HepG2 (cell line): ENCODE data around the gene SYS1. TPM values are rescaled to one million over a fixed set of nuclear protein-coding genes. Genes with fewer than 3 reads are reported as not detected.
A peak's percentile ranks its signal among the peaks of the same experiment; 100 is the strongest.

Experiments used
- ARNTL ChIP-seq: sonication (generic); formaldehyde crosslinking; IDR thresholded peaks from 2 replicates; pipeline ENCODE4 v1.4.0; 2020; ENCODE audit warnings: mild to moderate bottlenecking, missing genetic modification reagents
- DPF2 ChIP-seq: sonication (generic); formaldehyde crosslinking; IDR thresholded peaks from 2 replicates; pipeline ENCODE4 v1.4.0; 2020; ENCODE audit warnings: mild to moderate bottlenecking, low read depth, missing genetic modification reagents, borderline replicate concordance
- IRF2 ChIP-seq: IDR thresholded peaks from 2 replicates; pipeline ENCODE4 v1.6.1; 2018; ENCODE audit warnings: missing genetic modification reagents, missing compliant biosample characterization
- MAFG ChIP-seq: sonication (generic); formaldehyde crosslinking; IDR thresholded peaks from 2 replicates; pipeline ENCODE4 v1.5.1; 2020; ENCODE audit warnings: mild to moderate bottlenecking, missing genetic modification reagents
- PATZ1 ChIP-seq: sonication (generic); formaldehyde crosslinking; IDR thresholded peaks from 2 replicates; pipeline ENCODE4 v1.4.0; 2020; ENCODE audit warnings: missing genetic modification reagents
- PHB2 ChIP-seq: fragments of 450-650 bp; IDR thresholded peaks from 2 replicates; pipeline ENCODE4 v1.6.1; 2018; ENCODE audit not compliant: partially characterized antibody
- RNF219 ChIP-seq: sonication (generic); formaldehyde crosslinking; IDR thresholded peaks from 2 replicates; pipeline ENCODE4 v1.5.0; 2020; ENCODE audit warnings: mild to moderate bottlenecking, missing genetic modification reagents
- U2AF2 ChIP-seq: fragments of 200-400 bp; formaldehyde crosslinking; IDR thresholded peaks from 2 replicates; pipeline ENCODE4 v1.6.1; 2017; ENCODE audit warnings: low read depth, mild to moderate bottlenecking, low read length
- USF2 ChIP-seq, 2 experiments: sonication (generic) in 1 of 2; formaldehyde crosslinking in 1 of 2; IDR thresholded peaks; 2 replicates each; pipeline versions ENCODE4 v1.5.1 to v1.6.1; 2011 to 2020; ENCODE audit warnings: borderline replicate concordance in 1 of 2, low read depth in 1 of 2, low read length in 1 of 2, mild to moderate bottlenecking in 1 of 2, missing genetic modification reagents in 1 of 2, moderate library complexity in 1 of 2
- ZBTB2 ChIP-seq: sonication (generic); formaldehyde crosslinking; IDR thresholded peaks from 2 replicates; pipeline ENCODE4 v1.8.0; 2022; ENCODE audit warnings: low read depth, missing genetic modification reagents
- ZBTB8A ChIP-seq: sonication (generic); formaldehyde crosslinking; IDR thresholded peaks from 2 replicates; pipeline ENCODE4 v1.4.0; 2020; ENCODE audit warnings: mild to moderate bottlenecking, low read depth, missing genetic modification reagents, borderline replicate concordance
- ZNF143 ChIP-seq: sonication (generic); formaldehyde crosslinking; IDR thresholded peaks from 2 replicates; pipeline ENCODE4 v1.4.0; 2020; ENCODE audit warnings: missing genetic modification reagents
- ZNF224 ChIP-seq: sonication (generic); formaldehyde crosslinking; IDR thresholded peaks from 2 replicates; pipeline ENCODE4 v1.5.0; 2020; ENCODE audit warnings: mild to moderate bottlenecking, missing genetic modification reagents
- ZNF367 ChIP-seq: sonication (generic); formaldehyde crosslinking; IDR thresholded peaks from 2 replicates; pipeline ENCODE4 v1.4.0; 2020; ENCODE audit warnings: missing genetic modification reagents, borderline replicate concordance
- ZNF652 ChIP-seq: IDR thresholded peaks from 2 replicates; pipeline ENCODE4 v1.6.1; 2016; ENCODE audit warnings: low read depth, borderline replicate concordance
- ZNF678 ChIP-seq: sonication (generic); formaldehyde crosslinking; IDR thresholded peaks from 2 replicates; pipeline ENCODE4 v1.4.0; 2020; ENCODE audit warnings: mild to moderate bottlenecking, missing genetic modification reagents
- ZNF740 ChIP-seq: sonication (generic); formaldehyde crosslinking; IDR thresholded peaks from 2 replicates; pipeline ENCODE4 v1.4.0; 2020; ENCODE audit warnings: missing genetic modification reagents
- polyA plus RNA-seq, 8 experiments: library from polyadenylated mRNA; depleted of rRNA in 3 of 8; stranded (reverse) in 7 of 8; unstranded in 1 of 8; fragments of >200 nt; fragmentation: Illumina TruSeq in 4 of 8; extraction: Trizol in 4 of 8; gene quantifications; 2 replicates each; pipeline versions ENCODE4 v1.2.1 to v1.2.3, GENCODE V29; 2011 to 2016; ENCODE audit warnings: low read depth in 4 of 8, missing spikeins in 1 of 8, mixed read lengths in 1 of 8; ENCODE audit not compliant: insufficient read depth in 1 of 8
- total RNA-seq, 5 experiments: library from RNA; depleted of rRNA; stranded (reverse); fragments of >200 nt; fragmentation: Illumina TruSeq; extraction: Trizol; gene quantifications; 2 replicates each; pipeline ENCODE4 v1.2.3, GENCODE V29; 2016; ENCODE audit warnings: low read depth in 1 of 5
- TF ChIP-seq, protein P1 (sequence below): sonication (generic); formaldehyde crosslinking; IDR thresholded peaks from 2 replicates; pipeline ENCODE4 v1.4.0; 2020; ENCODE audit warnings: missing genetic modification reagents

SYS1 gene
- total and polyA plus RNA-seq, 2 of the 13 experiments (the other 11 are each of a cell fraction or from before 2014, with no cell fraction given), result 38.3 to 65.6 TPM

GRCh38 chr20:45406260-45407066 is 43.5 kb downstream of the SYS1 start (continued):
- TF ChIP-seq ZNF740 (CRISPR knock-in tag) (0 out of 2 replicates have a peak, but pooled peaks have one; percentile 58), DPF2 (CRISPR knock-in tag) (no peak), PATZ1 (CRISPR knock-in tag) (no peak; the same call in 1 of the 2 replicates), USF2 (IDR thresholded peaks at IDR 0.05; ENCODE audit: low read depth, low read length) (no peak), USF2 (CRISPR knock-in tag; IDR thresholded peaks at IDR 0.05; ENCODE audit: borderline replicate concordance) (no peak; the same call in 1 of the 2 replicates), MAFG (CRISPR knock-in tag) (no peak), ZNF143 (CRISPR knock-in tag) (no peak), ZNF652 (CRISPR knock-in tag) (no peak), ZBTB2 (CRISPR knock-in tag) (0 out of 2 replicates have a peak, but pooled peaks have one; percentile 74), ZNF678 (CRISPR knock-in tag) (no peak; the same call in 1 of the 2 replicates), U2AF2 (no peak), ZNF367 (CRISPR knock-in tag) (no peak), ARNTL (CRISPR knock-in tag) (no peak), ZNF224 (CRISPR knock-in tag) (no peak), IRF2 (CRISPR knock-in tag) (0 out of 2 replicates have a peak, but pooled peaks have one; percentile 11), PHB2 (no peak), ZBTB8A (CRISPR knock-in tag) (no peak), RNF219 (no peak)
- TF ChIP-seq, protein P1, sequence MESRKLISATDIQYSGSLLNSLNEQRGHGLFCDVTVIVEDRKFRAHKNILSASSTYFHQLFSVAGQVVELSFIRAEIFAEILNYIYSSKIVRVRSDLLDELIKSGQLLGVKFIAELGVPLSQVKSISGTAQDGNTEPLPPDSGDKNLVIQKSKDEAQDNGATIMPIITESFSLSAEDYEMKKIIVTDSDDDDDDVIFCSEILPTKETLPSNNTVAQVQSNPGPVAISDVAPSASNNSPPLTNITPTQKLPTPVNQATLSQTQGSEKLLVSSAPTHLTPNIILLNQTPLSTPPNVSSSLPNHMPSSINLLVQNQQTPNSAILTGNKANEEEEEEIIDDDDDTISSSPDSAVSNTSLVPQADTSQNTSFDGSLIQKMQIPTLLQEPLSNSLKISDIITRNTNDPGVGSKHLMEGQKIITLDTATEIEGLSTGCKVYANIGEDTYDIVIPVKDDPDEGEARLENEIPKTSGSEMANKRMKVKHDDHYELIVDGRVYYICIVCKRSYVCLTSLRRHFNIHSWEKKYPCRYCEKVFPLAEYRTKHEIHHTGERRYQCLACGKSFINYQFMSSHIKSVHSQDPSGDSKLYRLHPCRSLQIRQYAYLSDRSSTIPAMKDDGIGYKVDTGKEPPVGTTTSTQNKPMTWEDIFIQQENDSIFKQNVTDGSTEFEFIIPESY (CRISPR knock-in tag), result no peak
